HuH-7 (cell line): Measurements from ENCODE around the gene ADAMTSL5.
"Not testable (repeated sequence)": the region's sequence is repeated elsewhere in the genome, so short reads cannot be mapped to it uniquely, and the experiment has no call there.

Source experiments
- DNase-seq: peaks from one replicate; pipeline ENCODE4 v3.0.0; 2011; ENCODE audit warnings: low spot score

The ADAMTSL5 gene

GRCh38 chr19:1512671-1513498 is at the start of gene ADAMTSL5:
ADAMTSL5 (minus strand) TSS chr19:1513019; CDS start chr19:1510943, 2,076 bp downstream.
- DNase-seq, result peak; percentile 78

DNA sequence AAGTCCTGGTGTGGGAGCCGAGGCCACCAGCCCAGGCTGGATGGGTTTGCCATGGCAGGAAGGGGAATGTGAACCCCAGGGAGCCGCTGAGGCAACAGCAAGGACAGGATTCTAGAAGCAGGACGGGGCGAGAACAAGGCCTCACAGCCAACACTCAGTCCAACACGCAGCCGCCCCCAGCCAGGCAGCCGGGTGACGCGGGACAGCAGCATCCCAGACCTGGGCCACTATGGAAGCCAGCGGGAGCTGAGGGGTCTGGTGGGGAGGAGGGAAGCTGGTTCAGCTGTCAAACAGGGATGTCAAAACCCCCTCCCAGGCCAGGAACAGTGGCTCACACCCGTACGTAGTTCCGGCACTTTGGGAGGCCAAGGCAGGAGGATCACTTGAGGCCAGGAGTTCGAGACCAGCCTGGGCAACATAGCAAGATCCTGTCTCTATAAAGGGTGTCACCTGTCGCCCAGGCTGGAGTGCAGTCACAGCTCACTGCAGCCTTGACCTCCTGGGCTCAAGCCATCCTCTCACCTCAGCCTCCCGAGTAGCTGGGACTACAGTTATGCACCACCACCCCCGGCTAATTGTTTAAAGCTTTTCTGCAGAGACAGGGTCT is 48.5 kb upstream of the ADAMTSL5 start:
- no peak for DNase-seq

GRCh38 chr19:1560286-1560882 is 47.6 kb upstream of the ADAMTSL5 start:
- no peak for DNase-seq

DNA sequence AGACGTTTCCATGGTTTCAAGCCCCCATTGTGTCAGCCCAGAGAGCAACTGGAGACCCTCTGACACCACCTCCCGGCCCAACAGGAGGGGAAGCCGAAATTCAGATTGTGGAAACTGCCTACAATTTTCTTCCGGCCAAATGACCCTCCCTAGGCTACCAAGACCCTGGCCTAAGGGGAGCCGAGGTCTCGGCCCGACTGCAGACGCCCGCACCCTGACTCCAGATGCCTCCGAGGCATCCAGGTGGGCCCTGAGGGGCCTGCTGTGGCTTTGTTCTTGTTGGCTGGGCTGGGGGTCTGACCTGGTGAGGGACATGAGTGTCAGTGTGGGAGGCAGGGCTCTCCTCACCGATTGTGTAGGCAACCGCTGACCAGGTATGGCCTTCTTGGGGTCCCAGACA is 45.7 kb upstream of the ADAMTSL5 start:
- no peak for DNase-seq

GRCh38 chr19:1556390-1557070 is 43.7 kb upstream of the ADAMTSL5 start:
- no peak for DNase-seq

GRCh38 chr19:1555487-1556389 is 42.9 kb upstream of the ADAMTSL5 start:
- no peak for DNase-seq

- DNase-seq, result no peak
Observed at GRCh38 chr19:1554968-1555367, 42.1 kb upstream of the ADAMTSL5 start.

DNA sequence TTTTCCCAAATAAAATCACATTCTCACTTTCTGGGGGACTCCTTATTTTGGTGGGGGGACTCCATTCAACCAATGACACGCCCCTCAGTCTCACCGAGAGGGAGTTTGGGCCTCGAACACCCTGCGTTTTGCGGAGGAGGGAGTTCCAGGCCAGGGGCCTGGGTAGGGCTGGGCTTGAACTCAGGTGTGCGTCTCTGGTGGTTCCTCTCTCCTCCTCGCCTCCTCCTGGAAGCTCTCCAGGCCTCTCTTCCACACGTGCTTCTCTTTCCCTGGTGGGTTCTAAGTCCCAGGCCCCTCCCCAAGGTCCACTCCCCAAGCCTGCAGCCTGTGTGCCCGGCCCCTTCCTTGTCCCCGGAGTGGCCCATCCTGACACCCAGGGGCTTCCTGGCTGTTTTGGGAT is 40.6 kb upstream of the ADAMTSL5 start:
- no peak for DNase-seq

- no peak for DNase-seq
Observed at GRCh38 chr19:1551068-1552040, 38.5 kb upstream of the ADAMTSL5 start.

- no peak for DNase-seq
Observed at GRCh38 chr19:1549332-1549945, 36.6 kb upstream of the ADAMTSL5 start.

- DNase-seq, result no peak
Observed at GRCh38 chr19:1540365-1540925, 27.6 kb upstream of the ADAMTSL5 start.

GRCh38 chr19:1539749-1540148 is 26.9 kb upstream of the ADAMTSL5 start:
- not testable (repeated sequence) for DNase-seq

GRCh38 chr19:1538978-1539377 is 26.2 kb upstream of the ADAMTSL5 start:
- no peak for DNase-seq

GRCh38 chr19:1535699-1536098 is 22.9 kb upstream of the ADAMTSL5 start:
- not testable (repeated sequence) for DNase-seq

GRCh38 chr19:1534972-1535371 is 22.2 kb upstream of the ADAMTSL5 start:
- DNase-seq, result no peak

DNA sequence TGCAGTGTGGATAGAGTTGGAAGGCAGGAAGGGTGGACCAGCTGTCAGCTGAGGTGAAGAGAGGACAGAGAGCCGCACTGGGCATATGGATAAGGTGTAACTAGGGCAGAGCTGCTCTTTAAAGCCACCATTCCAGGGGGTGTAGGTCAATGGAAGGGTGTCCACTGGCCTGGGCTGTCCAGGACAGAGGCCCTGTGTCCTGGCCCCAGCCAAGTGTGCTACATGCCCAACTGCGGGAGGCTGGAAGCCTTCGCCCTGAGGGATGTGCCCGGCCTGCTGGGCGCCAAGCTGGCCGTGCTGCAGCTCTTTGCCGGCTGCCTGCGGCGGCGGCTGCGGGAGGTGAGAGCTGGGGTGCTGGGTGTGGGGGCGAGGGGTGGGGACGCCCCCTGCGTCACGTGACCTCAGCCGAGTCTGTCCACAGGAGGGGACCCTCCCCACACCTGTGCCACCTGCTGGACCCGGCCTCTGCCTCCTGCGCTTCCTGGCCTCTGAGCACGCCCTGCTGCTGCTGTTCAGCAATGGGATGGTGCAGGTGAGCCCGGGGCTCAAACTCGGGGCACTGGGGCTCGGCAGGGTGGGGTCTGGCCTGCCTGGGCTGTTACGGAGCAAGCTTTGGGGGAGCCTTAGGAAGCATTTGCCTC is 20.8 kb upstream of the ADAMTSL5 start:
- no peak for DNase-seq

DNA sequence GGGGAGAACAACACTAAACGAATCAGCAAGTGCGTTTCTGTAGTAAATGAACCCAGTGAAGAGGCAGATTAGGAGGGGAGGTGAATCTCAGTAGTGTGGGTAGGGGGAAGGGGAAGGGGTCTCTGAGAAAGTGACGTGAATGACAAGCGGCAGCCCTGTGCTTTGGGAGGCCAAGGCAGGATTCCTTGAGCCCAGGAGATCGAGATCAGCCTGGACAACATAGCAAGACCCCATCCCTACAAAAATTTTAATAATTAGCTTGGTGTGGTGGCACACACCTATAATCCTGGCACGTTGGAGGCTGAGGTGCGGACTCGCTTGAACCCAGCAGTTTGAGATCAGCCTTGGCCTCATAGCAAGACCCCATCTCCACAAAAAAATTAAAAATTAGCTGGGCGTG is 19.2 kb upstream of the ADAMTSL5 start:
- DNase-seq, result no peak

DNA sequence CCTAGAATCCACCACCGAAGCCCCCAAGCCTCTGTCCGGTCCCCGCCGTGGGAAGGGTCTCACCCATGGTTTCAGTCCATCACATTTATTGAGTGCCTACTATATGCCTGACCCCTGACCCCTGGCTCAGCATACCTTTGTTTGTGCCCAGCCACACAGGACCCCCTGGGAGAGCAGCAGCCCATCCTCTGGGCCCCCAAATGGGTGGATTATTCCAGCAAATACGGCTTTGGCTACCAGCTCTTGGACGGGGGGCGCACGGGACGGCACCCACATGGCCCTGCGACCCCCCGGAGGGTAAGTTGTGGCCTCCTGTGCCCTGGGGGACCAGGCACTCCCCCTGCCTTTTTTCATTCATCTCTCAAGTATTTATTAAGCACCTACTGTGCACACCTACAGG is 18.8 kb upstream of the ADAMTSL5 start:
- no peak for DNase-seq

DNA sequence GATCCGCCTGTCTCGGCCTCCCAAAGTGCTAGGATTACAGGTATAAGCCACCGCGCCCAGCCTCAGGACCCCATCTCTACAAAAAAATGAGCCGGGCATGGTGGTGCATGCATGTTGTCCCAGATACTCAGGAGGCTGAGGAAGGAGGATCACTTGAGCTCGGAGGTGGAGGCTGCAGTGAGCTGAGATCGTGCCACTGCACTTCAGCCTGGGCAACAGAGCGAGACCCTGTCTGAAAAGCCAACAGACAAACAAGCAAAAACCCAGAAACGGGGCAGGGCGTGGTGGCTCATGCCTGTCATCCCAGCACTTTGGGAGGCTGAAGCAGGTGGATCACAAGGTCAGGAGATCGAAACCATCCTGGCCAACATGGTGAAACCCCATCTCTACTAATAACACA is 18.0 kb upstream of the ADAMTSL5 start:
- DNase-seq, result not testable (repeated sequence)
